Spleen (tissue), 7 donors: Measurements from ENCODE around the gene HOOK1.

ENCODE experiments used
- POLR2A ChIP-seq, 3 donors: fragments of 450-650 bp; IDR thresholded peaks; one replicate each; pipeline ENCODE4 v1.5.1; 2017; ENCODE audit warnings: antibody characterized with exemption in 3 of 3, mild to moderate bottlenecking in 1 of 3
- TF ChIP-seq, protein P1 (sequence below), 11 experiments: fragments of 200-600 bp in 7 of 11; fragments of 450-650 bp in 4 of 11; sonication (generic) in 4 of 11; IDR thresholded peaks in 8 of 11; conservative IDR thresholded peaks in 3 of 11; 1 replicate in 7 of 11; 2 replicates in 4 of 11; pipeline versions ENCODE4 v1.4.0 to v1.8.0; 2016 to 2021; ENCODE audit warnings: antibody characterized with exemption in 11 of 11, inconsistent platforms in 4 of 11, mild to moderate bottlenecking in 1 of 11
- donor health status: DM: no; HTN: no; CAD: no; lungs with moderate emphysema.
- donor health status: DM: no; HTN: no; CAD: no.
- donor health status: DM: no; HTN: no; CAD: no.

GRCh38 chr1:59879574-59879973 lies 64.8 kb downstream of the HOOK1 start:
- no peak for TF ChIP-seq POLR2A (IDR thresholded peaks at IDR 0.05)
- TF ChIP-seq, protein P1, sequence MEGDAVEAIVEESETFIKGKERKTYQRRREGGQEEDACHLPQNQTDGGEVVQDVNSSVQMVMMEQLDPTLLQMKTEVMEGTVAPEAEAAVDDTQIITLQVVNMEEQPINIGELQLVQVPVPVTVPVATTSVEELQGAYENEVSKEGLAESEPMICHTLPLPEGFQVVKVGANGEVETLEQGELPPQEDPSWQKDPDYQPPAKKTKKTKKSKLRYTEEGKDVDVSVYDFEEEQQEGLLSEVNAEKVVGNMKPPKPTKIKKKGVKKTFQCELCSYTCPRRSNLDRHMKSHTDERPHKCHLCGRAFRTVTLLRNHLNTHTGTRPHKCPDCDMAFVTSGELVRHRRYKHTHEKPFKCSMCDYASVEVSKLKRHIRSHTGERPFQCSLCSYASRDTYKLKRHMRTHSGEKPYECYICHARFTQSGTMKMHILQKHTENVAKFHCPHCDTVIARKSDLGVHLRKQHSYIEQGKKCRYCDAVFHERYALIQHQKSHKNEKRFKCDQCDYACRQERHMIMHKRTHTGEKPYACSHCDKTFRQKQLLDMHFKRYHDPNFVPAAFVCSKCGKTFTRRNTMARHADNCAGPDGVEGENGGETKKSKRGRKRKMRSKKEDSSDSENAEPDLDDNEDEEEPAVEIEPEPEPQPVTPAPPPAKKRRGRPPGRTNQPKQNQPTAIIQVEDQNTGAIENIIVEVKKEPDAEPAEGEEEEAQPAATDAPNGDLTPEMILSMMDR (IDR thresholded peaks at IDR 0.05 in 8 of 11, conservative IDR thresholded peaks at IDR 0.05 in 3 of 11), result peak in 4 of 11 experiments; percentile 30 to 51 (median 42)
